HEK293 (cell line): ENCODE data around the gene DGCR8.
A peak's percentile ranks its signal among the peaks of the same experiment; 100 is the strongest.

Experiments
- EGR2 ChIP-seq: fragments of 450-650 bp; formaldehyde crosslinking; IDR thresholded peaks from 2 replicates; pipeline ENCODE4 v1.5.1; 2016; ENCODE audit warnings: low read depth, missing biosample characterization, missing genetic modification characterization
- GLIS1 ChIP-seq: fragments of 450-650 bp; formaldehyde crosslinking; IDR thresholded peaks from 2 replicates; pipeline ENCODE4 v1.5.1; 2016; ENCODE audit warnings: missing biosample characterization, missing genetic modification characterization
- GLIS2 ChIP-seq: fragments of 450-650 bp; formaldehyde crosslinking; IDR thresholded peaks from 2 replicates; pipeline ENCODE4 v1.5.1; 2016; ENCODE audit warnings: missing biosample characterization, missing genetic modification characterization
- KLF10 ChIP-seq: fragments of 450-650 bp; IDR thresholded peaks from 2 replicates; pipeline ENCODE4 v1.5.1; 2018; ENCODE audit warnings: missing biosample characterization, mild to moderate bottlenecking, missing genetic modification characterization
- KLF8 ChIP-seq: fragments of 450-650 bp; formaldehyde crosslinking; IDR thresholded peaks from 2 replicates; pipeline ENCODE4 v1.5.1; 2016; ENCODE audit warnings: missing biosample characterization, missing genetic modification characterization
- SCRT1 ChIP-seq: fragments of 450-650 bp; formaldehyde crosslinking; IDR thresholded peaks from 2 replicates; pipeline ENCODE4 v1.5.1; 2016; ENCODE audit warnings: missing biosample characterization, missing genetic modification characterization, borderline replicate concordance
- SCRT2 ChIP-seq: fragments of 450-650 bp; formaldehyde crosslinking; IDR thresholded peaks from 2 replicates; pipeline ENCODE4 v1.5.1; 2016; ENCODE audit warnings: missing biosample characterization, missing genetic modification characterization
- ZBTB17 ChIP-seq: fragments of 450-650 bp; formaldehyde crosslinking; IDR thresholded peaks from 2 replicates; pipeline ENCODE4 v1.5.1; 2016; ENCODE audit warnings: missing biosample characterization, missing genetic modification characterization
- ZBTB20 ChIP-seq: fragments of 450-650 bp; formaldehyde crosslinking; IDR thresholded peaks from 2 replicates; pipeline ENCODE4 v1.5.1; 2016; ENCODE audit warnings: missing biosample characterization, missing genetic modification characterization
- ZBTB44 ChIP-seq: fragments of 450-650 bp; IDR thresholded peaks from 2 replicates; pipeline ENCODE4 v1.5.1; 2018; ENCODE audit warnings: missing biosample characterization, mild to moderate bottlenecking, missing genetic modification characterization
- ZBTB48 ChIP-seq: fragments of 450-650 bp; formaldehyde crosslinking; IDR thresholded peaks from 2 replicates; pipeline ENCODE4 v1.5.1; 2016; ENCODE audit warnings: missing biosample characterization, missing genetic modification characterization
- ZBTB8A ChIP-seq: fragments of 450-650 bp; formaldehyde crosslinking; IDR thresholded peaks from 2 replicates; pipeline ENCODE4 v1.5.1; 2016; ENCODE audit warnings: missing biosample characterization, missing genetic modification characterization
- ZIC2 ChIP-seq: fragments of 450-650 bp; formaldehyde crosslinking; IDR thresholded peaks from 2 replicates; pipeline ENCODE4 v1.5.1; 2016; ENCODE audit warnings: missing biosample characterization, missing genetic modification characterization
- ZNF2 ChIP-seq: fragments of 450-650 bp; formaldehyde crosslinking; IDR thresholded peaks from 2 replicates; pipeline ENCODE4 v1.5.1; 2016; ENCODE audit warnings: missing biosample characterization, missing genetic modification characterization
- ZNF211 ChIP-seq: fragments of 450-650 bp; formaldehyde crosslinking; IDR thresholded peaks from 2 replicates; pipeline ENCODE4 v1.5.1; 2016; ENCODE audit warnings: low read depth, missing biosample characterization, missing genetic modification characterization
- ZNF274 ChIP-seq, 2 experiments: fragments of 200-500 bp in 1 of 2; fragments of 450-650 bp in 1 of 2; sonication (Bioruptor generic) in 1 of 2; formaldehyde crosslinking in 1 of 2; IDR thresholded peaks; 2 replicates each; pipeline versions ENCODE4 v1.5.1 to v1.6.1; 2014 to 2016; ENCODE audit warnings: borderline replicate concordance in 1 of 2, inconsistent platforms in 1 of 2, low read length in 1 of 2, missing biosample characterization in 1 of 2, missing genetic modification characterization in 1 of 2
- ZNF560 ChIP-seq: fragments of 450-650 bp; formaldehyde crosslinking; IDR thresholded peaks from 2 replicates; pipeline ENCODE4 v1.5.1; 2017; ENCODE audit warnings: missing biosample characterization, missing genetic modification characterization, borderline replicate concordance
- ZNF580 ChIP-seq: fragments of 450-650 bp; formaldehyde crosslinking; IDR thresholded peaks from 2 replicates; pipeline ENCODE4 v1.5.1; 2016; ENCODE audit warnings: missing biosample characterization, missing genetic modification characterization
- ZNF600 ChIP-seq: fragments of 450-650 bp; formaldehyde crosslinking; IDR thresholded peaks from 2 replicates; pipeline ENCODE4 v1.5.1; 2016; ENCODE audit warnings: missing biosample characterization, missing genetic modification characterization
- ZNF639 ChIP-seq: fragments of 450-650 bp; formaldehyde crosslinking; IDR thresholded peaks from 2 replicates; pipeline ENCODE4 v1.5.1; 2016; ENCODE audit warnings: missing biosample characterization, missing genetic modification characterization
- ZNF654 ChIP-seq: fragments of 450-650 bp; formaldehyde crosslinking; IDR thresholded peaks from 2 replicates; pipeline ENCODE4 v1.5.1; 2016; ENCODE audit warnings: low read depth, missing biosample characterization, missing genetic modification characterization
- ZNF677 ChIP-seq: fragments of 450-650 bp; IDR thresholded peaks from 2 replicates; pipeline ENCODE4 v1.5.0; 2018; ENCODE audit warnings: missing biosample characterization, mild to moderate bottlenecking, missing genetic modification characterization, moderate library complexity
- TF ChIP-seq, protein P1 (sequence below): fragments of 450-650 bp; formaldehyde crosslinking; IDR thresholded peaks from 2 replicates; pipeline ENCODE4 v1.5.1; 2016; ENCODE audit warnings: missing biosample characterization, missing genetic modification characterization
- TF ChIP-seq, protein P2 (sequence below): fragments of 450-650 bp; formaldehyde crosslinking; IDR thresholded peaks from 2 replicates; pipeline ENCODE4 v1.5.1; 2017; ENCODE audit warnings: missing biosample characterization, missing genetic modification characterization
- TF ChIP-seq, protein P3 (sequence below): fragments of 450-650 bp; formaldehyde crosslinking; IDR thresholded peaks from 2 replicates; pipeline ENCODE4 v1.5.1; 2016; ENCODE audit warnings: missing biosample characterization, missing genetic modification characterization
- TF ChIP-seq, protein P4 (sequence below): fragments of 450-650 bp; formaldehyde crosslinking; IDR thresholded peaks from 2 replicates; pipeline ENCODE4 v1.5.1; 2016; ENCODE audit warnings: missing biosample characterization, missing genetic modification characterization

The DGCR8 gene

GRCh38 chr22:20128902-20129746 lies 49.1 kb downstream of the DGCR8 start (continued):
- TF ChIP-seq GLIS1 (peak; percentile 95), ZBTB48 (peak; percentile 95), EGR2 (tag by site-specific recombination) (no peak), SCRT2 (tag by site-specific recombination) (peak; percentile 78), KLF10 (tag by site-specific recombination) (no peak), GLIS2 (tag by site-specific recombination) (peak; percentile 95), ZBTB20 (tag by site-specific recombination) (peak; percentile 59), ZNF560 (tag by site-specific recombination) (no peak), ZNF654 (tag by site-specific recombination) (peak; percentile 90), ZNF580 (no peak), ZNF211 (no peak), ZBTB8A (tag by site-specific recombination) (peak; percentile 47; the same call in 1 of the 2 replicates), KLF8 (0 out of 2 replicates have a peak, but pooled peaks have one; percentile 26), ZNF677 (tag by site-specific recombination) (no peak), SCRT1 (tag by site-specific recombination) (0 out of 2 replicates have a peak, but pooled peaks have one; percentile 21), ZIC2 (tag by site-specific recombination) (peak; percentile 48; the same call in 1 of the 2 replicates), ZNF274 (IDR thresholded peaks at IDR 0.05; ENCODE audit: low read length) (no peak), ZNF274 (tag by site-specific recombination; IDR thresholded peaks at IDR 0.05; ENCODE audit: borderline replicate concordance) (no peak), ZBTB44 (peak; percentile 99), ZNF639 (tag by site-specific recombination) (peak; percentile 43; the same call in 1 of the 2 replicates), ZNF600 (tag by site-specific recombination) (peak; percentile 84), ZBTB17 (tag by site-specific recombination) (peak; percentile 62), ZNF2 (tag by site-specific recombination) (peak; percentile 32)
- TF ChIP-seq, protein P1, sequence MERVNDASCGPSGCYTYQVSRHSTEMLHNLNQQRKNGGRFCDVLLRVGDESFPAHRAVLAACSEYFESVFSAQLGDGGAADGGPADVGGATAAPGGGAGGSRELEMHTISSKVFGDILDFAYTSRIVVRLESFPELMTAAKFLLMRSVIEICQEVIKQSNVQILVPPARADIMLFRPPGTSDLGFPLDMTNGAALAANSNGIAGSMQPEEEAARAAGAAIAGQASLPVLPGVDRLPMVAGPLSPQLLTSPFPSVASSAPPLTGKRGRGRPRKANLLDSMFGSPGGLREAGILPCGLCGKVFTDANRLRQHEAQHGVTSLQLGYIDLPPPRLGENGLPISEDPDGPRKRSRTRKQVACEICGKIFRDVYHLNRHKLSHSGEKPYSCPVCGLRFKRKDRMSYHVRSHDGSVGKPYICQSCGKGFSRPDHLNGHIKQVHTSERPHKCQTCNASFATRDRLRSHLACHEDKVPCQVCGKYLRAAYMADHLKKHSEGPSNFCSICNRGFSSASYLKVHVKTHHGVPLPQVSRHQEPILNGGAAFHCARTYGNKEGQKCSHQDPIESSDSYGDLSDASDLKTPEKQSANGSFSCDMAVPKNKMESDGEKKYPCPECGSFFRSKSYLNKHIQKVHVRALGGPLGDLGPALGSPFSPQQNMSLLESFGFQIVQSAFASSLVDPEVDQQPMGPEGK (tag by site-specific recombination), result peak; percentile 73
- TF ChIP-seq, protein P2, sequence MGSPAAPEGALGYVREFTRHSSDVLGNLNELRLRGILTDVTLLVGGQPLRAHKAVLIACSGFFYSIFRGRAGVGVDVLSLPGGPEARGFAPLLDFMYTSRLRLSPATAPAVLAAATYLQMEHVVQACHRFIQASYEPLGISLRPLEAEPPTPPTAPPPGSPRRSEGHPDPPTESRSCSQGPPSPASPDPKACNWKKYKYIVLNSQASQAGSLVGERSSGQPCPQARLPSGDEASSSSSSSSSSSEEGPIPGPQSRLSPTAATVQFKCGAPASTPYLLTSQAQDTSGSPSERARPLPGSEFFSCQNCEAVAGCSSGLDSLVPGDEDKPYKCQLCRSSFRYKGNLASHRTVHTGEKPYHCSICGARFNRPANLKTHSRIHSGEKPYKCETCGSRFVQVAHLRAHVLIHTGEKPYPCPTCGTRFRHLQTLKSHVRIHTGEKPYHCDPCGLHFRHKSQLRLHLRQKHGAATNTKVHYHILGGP (tag by site-specific recombination), result no peak
- TF ChIP-seq, protein P3, sequence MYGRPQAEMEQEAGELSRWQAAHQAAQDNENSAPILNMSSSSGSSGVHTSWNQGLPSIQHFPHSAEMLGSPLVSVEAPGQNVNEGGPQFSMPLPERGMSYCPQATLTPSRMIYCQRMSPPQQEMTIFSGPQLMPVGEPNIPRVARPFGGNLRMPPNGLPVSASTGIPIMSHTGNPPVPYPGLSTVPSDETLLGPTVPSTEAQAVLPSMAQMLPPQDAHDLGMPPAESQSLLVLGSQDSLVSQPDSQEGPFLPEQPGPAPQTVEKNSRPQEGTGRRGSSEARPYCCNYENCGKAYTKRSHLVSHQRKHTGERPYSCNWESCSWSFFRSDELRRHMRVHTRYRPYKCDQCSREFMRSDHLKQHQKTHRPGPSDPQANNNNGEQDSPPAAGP, result peak; percentile 59
- TF ChIP-seq, protein P4, sequence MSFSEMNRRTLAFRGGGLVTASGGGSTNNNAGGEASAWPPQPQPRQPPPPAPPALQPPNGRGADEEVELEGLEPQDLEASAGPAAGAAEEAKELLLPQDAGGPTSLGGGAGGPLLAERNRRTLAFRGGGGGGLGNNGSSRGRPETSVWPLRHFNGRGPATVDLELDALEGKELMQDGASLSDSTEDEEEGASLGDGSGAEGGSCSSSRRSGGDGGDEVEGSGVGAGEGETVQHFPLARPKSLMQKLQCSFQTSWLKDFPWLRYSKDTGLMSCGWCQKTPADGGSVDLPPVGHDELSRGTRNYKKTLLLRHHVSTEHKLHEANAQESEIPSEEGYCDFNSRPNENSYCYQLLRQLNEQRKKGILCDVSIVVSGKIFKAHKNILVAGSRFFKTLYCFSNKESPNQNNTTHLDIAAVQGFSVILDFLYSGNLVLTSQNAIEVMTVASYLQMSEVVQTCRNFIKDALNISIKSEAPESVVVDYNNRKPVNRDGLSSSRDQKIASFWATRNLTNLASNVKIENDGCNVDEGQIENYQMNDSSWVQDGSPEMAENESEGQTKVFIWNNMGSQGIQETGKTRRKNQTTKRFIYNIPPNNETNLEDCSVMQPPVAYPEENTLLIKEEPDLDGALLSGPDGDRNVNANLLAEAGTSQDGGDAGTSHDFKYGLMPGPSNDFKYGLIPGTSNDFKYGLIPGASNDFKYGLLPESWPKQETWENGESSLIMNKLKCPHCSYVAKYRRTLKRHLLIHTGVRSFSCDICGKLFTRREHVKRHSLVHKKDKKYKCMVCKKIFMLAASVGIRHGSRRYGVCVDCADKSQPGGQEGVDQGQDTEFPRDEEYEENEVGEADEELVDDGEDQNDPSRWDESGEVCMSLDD (tag by site-specific recombination), result peak; percentile 35; the same call in 1 of the 2 replicates
